HG02678 (cell line): ENCODE results near the gene PPP1CA.

Source experiments
- ATAC-seq: cut with Tn5 transposase; IDR thresholded peaks from one replicate; pipeline ENCODE4 v1.9.1; 2021; ENCODE audit warnings: mild to moderate bottlenecking, moderate library complexity; ENCODE audit not compliant: unreplicated experiment

PPP1CA gene

DNA sequence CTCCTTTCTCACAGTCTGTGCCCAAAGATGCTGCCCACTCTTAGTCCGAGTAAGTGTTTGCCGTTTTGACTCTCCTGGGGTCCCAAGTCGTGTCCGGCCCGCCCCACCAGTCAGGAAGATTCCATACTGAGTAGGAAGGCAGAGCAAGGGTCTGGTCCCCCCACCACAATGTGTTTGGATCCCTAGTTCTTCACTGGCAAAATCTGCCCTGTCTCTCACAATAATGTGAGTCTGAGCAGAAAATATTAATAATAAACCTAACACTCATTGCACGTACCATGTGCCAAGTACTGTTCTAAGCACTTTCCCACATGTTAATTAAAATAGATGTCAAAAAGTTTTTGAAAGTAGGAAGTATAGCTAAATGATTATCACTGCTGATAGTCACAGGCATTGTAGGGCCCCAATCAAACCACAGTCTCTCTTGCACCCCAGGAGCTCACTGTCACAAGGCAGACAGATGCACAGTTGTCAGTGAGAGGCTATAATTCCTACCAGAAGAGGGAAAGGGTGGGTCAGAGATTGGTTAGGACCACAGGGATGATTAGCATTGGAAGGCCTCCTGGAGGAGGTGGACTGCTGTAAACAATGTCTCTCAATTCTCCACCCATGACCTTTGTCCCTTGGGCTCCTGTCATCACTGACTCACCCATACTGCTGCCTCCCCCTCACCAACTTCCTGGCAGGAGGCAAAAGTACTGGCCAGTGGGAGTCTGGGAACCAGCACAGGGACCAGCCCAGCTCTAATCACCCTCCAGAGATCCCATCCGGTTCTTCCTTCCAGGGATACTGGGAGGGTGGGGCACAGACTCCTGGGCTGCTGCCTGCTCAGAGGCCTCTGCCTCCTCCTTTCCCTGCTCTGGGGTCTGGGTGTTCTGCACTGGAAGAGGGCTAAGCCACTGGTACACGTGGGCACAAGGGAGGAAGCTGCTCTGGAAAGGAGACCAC lies 47.3 kb downstream of the PPP1CA start:
- ATAC-seq = no peak

GRCh38 chr11:67353317-67354074 lies 48.2 kb downstream of the PPP1CA start, which contains the start of gene POLD4:
TSS of gene POLD4 (minus strand) at chr11:67353546. CDS start at chr11:67353399, 147 bp downstream.
- peak; percentile 78 for ATAC-seq

- ATAC-seq = peak; percentile 2
These were observed 48.9 kb downstream of the PPP1CA start for GRCh38 chr11:67352546-67353316.

- ATAC-seq = no peak
These were observed 50.2 kb downstream of the PPP1CA start for GRCh38 chr11:67351275-67352005.

DNA sequence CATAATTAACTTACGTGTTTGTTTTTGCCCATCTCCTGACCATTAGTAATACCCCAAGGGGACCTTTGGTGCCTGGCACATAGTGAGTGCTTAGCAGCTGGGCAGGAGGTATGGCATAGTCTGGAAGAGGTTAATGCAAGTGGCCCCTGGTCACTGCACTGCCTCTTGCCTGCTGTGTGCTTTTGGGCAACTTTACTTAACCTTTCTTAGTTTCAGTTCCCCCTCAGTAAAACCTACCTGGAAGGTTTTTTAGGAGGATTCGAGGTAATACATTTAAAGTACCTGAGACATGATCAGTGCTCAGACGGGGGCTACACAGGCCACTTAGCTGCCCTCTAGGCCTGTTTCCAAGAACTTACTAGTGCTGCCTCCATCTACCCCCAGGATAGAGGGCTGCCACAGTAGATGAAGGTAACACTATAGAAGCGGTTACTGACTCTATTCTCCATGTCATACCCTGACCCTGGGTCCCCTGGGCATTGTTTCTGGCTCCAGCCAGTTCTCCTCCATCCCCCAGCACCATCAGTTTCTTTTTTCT lies 51.7 kb downstream of the PPP1CA start:
- ATAC-seq = no peak

GRCh38 chr11:67349457-67349856 lies 52.2 kb downstream of the PPP1CA start:
- no peak for ATAC-seq

GRCh38 chr11:67349036-67349435 lies 52.6 kb downstream of the PPP1CA start:
- ATAC-seq = no peak
